HG02884 (cell line): ENCODE data around the gene TBC1D13.

Experiments
- ATAC-seq: cut with Tn5 transposase; IDR thresholded peaks from one replicate; pipeline ENCODE4 v1.9.1; 2021; ENCODE audit warnings: mild to moderate bottlenecking, moderate library complexity; ENCODE audit not compliant: unreplicated experiment

Gene TBC1D13

DNA sequence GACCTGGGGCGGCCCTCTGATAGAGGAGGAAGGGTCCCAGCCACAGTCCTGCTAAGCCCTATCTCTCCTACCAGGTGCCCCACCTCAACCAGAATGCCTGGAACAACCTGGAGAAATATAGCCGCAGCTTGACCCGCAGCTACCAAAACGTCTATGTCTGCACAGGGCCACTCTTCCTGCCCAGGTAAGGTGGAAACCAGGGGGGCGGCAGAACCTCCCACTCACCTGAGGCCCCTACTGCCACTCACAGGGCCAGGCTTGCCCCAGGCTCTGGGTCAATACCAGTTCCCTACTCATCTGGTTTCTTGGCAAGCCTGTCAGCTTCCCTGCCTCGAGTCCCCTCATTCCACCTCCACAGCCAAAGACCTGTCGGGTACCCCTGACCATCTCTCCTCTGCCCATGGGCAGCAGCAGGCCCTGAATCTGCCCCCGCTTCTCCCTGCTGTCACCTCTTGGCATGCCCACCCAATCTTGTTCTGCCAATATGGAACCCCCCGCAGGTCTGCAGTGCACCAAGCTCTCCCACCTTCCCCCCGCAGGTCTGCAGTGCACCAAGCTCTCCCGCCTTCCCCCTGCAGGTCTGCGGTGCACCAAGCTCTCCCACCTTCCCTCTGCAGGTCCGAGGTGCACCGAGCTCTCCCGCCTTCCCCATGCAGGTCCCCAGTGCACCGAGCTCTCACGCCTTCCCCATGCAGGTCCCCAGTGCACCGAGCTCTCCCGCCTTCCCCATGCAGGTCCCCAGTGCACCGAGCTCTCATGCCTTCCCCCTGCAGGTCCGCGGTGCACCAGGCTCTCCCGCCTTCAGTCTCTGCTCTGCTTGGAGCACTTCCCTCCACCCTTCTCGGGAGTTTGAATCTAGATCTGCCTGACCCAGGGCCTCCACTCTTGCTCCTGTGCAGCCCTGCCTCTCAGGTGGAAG is 33.9 kb downstream of the TBC1D13 start:
- no peak for ATAC-seq

DNA sequence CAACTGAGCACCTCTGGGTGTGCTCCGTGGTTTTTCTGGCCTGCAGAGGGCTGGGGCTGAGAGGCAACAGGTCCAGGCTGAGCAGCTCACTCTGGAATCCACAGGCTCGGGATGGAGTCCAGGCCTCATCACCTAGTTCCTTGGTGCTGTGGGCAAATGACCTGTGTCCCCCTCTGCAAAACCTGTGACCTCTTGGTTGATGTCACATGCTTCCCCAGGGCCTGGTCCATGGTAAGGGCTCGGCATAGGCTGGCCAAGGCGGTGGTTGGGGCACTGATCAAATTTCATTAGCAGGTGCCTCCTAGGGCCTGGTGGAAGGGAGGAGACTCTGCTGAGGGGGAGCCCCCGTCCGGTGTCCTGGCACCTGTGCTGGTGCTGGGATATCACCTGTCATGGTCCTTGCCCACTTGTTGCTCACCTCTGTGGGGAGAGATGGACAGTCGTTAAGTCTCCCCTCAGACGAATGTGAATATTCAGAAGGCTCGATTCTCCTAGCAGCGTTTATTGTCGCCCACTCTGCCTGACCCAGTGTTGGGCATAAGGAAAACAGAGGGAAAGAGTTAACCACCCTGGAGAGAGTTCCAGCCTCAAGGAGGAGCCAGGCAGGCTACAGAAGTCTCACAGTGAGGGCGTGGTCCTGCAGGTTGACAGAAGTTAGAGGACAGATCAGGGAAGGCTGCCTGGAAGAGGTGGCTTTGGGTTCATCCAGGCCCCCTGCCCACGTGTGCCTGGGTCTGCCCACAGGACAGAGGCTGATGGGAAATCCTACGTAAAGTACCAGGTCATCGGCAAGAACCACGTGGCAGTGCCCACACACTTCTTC is 34.7 kb downstream of the TBC1D13 start:
- ATAC-seq = no peak

DNA sequence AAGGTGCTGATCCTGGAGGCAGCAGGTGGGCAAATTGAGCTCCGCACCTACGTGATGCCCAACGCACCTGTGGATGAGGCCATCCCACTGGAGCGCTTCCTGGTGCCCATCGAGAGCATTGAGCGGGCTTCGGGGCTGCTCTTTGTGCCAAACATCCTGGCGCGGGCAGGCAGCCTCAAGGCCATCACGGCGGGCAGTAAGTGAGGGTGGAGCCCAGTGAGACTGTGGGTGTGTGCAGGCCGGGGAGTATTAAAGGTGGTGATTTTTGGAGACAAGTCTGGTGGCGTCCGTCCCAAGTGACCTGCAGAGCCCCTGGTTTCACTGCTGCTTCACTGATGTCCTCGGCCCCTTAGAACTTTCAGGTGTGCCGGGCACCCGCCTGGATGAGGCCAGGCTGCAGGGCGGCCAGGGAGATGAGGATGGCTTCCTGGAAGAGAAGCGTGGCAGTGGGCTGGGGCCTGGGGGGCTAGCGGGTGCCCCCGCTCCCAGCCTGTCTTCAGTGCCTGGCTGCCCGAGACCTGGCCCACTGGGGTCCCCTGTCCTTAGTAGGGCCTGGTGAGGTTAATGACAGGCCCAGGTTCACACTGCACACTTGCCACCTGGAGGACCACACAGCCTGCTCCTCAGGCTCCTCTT is 35.5 kb downstream of the TBC1D13 start:
- ATAC-seq = no peak

DNA sequence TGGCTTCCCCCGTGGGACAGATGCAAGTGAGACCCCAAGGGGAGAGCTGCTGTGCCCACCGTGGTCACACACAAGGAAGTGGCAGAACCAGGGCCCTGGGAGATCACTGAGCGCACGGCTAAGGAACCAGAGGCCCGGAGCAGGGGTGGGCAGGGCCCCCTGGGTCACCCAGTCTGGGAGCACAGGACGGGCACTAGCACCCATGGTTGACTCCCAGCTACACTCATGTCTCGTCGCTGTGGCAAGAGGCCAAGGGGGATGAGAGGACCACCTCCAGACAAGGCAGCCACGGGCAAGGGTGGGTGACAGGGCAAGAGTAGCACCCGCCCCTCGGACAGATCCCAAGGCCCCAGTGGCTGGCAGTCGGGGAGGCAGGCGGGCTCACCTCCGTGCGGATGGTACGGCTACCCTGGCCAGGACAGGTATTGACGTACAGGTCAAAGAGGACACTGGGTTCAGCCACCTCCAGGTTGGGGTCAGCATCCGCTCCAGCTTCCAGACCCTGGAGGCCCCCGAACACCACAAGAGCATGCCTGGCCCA is 36.4 kb downstream of the TBC1D13 start:
- no peak for ATAC-seq

DNA sequence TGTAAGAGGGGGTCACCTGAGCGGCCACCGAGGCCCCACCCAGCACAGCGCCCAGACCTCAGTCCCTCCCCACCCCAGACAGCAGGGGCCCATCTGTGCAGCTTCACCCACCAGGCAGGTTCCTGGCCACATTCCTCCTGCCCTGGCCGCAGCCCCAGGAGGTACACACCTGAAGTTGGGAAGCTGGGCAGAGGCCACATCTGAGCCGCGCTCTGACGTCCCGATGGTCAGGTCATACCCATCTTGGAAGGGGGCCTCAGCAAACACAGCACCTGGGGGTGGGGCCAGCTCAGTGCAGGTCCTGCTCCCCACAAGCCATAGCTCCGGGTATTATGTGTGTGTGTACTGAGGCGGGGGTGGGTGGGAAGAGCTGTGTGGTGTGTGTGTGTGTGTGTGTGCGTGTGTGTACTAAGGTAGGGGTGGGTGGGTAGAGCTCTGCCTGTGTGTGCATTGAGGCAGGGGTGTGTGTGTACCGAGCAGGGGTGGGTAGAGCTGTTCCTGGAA is 36.9 kb downstream of the TBC1D13 start:
- no peak for ATAC-seq

DNA sequence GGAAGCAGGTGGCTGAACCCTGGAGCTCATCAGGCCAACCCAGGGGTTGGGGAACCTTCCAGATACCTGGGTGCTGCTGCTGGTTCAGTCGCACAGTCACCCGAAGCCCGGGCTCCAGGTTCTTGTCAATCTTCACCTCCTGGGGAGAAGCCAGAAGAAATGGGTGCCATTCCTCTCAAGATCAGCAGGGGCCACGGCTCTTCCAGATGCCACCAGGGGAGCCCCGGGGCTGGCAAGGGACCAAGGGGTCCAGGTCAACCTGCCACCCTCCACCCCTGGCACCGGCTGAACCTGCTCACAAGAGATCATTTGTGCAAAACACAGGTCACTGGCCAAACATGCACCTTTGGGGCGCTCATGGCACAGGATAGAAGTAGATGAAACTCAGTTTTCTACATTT is 37.9 kb downstream of the TBC1D13 start:
- ATAC-seq = no peak

DNA sequence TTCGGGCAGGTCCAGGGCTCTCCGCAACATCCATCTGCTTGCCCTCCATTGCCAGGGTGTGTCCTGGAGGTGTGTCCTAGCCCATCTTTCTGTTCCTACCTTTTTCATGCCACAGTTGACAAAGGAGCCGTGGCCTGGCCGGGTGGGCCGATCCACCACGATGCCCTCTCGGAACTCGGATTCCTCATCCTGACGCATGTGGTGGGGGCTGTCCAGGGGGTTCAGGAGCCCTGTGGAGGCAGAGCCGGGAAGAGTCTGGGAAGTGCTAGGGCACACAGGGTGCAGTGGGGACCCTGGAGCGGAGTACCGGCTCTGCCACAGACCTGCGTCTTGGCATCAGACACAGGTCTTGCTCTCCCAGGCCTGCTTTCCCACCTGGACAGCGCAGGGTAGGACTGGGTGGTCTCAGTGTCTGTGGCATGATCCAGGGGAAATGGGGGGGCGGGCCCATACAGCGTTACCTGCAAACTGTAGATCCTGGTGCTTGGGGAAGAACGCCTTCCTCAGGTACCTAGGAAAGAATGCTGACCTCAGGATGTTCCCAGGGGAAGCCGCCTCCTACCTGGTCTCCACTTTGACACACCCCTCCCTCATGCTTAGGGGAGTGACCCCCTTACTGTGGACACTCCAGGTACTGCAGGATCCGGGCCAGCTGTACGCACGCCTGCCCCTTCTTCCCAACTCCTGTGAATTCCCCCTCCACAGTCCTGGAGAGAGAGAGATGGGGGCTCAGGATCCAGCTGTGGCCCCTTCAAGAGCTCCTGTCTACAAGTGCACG is 39.1 kb downstream of the TBC1D13 start:
- ATAC-seq = no peak

DNA sequence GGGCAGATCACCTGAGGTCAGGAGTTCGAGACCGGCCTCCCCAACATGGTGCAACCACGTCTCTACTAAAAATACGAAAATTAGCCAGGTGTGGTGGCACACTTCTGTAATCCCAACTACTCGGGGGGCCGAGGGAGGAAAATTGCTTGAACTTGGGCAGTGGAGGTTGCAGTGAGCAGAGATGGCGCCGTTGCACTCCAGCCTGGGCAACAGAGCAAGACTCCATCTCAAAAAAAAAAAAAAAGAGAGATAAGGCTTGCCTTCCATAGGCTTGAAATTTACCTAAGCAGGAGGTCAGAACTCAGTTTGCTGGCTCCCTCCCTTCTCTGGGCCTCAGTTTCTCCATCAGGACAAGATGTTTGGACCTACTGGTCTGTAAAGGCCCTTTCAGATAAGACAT is 41.2 kb downstream of the TBC1D13 start:
- ATAC-seq = no peak

DNA sequence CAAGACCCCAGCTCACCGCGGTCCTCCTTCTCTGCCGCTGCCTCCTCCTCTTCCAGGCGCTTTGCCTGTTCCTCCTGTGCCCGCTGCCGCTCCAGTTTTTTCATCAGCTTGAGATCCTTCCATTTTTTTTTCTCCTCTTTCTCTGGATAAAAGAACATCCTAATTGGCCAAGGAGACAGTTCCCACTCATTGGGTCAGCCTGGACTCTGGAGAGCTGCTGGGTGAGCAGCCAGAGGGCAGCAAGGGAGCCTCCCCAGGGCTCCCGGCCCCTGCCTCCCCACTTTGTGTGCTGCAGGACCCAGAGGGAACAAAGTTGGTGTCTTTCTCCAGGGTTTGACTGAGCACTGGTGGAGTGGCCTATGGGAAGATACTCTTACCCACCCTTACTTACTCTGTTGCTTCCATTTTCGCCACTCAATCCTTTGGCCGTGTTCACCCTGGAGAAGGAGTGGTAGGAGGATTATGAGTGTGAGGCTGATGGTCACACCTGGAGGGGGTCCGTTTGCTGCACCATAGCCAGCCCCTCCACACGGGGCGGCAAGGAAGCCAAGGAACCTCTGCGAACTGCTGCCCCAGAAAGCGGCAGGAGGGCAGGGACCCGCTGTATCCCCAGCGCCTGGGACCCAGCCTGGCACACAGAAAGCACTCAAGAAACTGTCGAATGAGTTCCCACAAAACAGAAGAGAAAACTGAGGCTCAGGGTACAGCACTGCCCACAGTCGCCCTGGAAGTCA is 41.8 kb downstream of the TBC1D13 start:
- ATAC-seq = no peak

DNA sequence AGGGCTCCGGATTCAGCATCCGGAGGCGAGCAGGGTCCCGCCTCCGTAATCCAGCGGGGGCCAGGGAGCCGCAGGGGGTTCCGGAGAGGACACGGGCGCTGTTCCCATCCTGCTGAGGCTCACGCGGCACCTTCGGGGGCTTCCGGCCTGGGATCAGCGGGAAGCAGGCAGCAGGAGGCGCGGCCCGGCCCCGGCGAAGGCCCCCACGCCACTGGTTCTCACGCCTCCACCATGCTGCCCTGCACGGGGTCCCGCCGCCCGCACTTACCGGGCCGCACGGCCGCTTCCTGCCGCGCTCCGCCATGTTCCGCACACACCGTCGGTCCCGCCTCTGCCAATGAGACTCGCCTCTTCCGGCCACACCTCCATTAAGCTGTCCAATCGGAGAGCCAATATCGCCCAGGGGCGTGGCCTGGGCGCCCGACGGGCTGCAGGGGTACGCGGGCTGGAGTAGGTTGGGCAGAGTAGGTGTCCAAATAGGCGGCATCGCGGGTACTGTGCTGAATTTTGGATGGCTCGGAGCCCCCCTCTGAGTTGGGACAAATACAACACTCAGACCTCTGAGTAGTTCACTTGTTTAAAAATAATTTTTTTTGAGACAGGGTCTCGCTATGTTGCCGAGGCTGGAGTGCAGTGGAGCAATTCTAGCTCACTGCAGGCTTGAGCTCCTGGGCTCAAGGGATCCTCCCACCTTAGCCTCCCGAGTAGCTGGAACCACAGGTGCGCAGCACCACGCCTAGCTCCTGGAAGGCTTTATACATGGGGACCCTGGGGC is 42.6 kb downstream of the TBC1D13 start, which contains the start of gene SPOUT1:
Gene SPOUT1 (minus strand): TSS at position 318 of the 775 bp plus-strand sequence. CDS start 14 bp downstream, at position 304.
- ATAC-seq = peak; percentile 93

DNA sequence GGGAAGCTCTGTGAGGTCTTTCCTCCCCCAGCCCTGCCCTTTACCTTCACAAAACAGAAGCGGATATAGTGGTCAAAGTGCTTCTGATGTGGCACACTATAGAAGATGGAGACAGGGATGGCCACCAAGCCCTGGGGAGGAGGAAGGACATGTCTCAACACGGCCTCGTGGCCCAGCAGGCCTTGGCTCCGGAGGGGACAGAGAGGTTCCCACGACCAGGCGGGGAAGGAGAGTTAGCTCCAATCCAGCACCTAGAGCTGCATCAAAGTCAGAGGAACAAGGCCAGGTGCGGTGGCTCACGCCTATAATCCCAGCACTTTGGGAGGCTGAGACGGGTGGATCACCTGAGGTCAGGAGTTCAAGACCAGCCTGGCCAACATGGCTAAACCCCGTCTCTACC is 46.6 kb downstream of the TBC1D13 start:
- ATAC-seq = no peak

DNA sequence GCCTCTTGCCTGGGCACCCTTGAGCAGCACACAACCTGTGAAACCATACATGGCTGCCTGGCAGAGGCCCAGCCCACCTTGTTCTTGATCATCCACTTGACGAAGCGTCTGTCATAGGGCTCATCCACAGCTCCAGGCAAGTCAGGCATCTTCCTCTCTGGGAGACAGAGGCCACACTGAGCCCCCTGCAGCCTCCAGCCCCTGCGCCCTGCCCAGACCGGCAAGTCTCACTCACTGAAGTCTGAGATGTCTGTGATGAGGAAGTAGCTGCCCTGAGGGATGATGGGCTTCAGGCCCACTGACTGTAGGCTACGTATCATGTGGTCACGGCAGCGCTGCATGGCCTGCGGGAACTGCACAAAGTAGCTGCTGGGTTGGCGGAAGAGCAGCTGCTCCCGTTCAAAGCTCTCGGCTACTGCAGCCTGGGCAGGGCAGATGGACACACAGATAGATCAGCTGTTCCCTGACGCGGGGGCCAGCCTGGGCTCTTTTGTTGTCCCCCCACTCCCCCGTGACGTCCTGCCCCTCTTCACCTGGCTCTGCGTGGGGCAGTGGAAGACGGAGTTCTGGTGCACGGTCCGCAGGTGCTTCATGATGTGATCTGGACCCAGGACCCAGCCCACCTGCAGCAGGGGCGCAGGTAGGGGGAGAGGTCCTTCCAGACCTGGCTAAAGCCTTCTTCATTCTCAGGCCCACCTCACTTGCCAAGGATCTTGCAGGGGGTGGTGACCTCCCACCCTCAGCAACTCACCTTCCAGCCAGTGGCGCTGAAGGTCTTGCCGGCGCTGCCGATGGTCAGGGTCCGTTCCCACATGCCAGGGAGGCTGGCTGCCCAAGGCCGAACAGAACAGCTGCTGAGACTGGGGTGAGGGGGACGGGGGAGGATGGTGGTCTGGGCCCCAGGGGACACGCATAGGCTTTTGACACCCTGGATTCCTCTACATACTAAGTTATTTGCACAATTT is 48.5 kb downstream of the TBC1D13 start:
- no peak for ATAC-seq

DNA sequence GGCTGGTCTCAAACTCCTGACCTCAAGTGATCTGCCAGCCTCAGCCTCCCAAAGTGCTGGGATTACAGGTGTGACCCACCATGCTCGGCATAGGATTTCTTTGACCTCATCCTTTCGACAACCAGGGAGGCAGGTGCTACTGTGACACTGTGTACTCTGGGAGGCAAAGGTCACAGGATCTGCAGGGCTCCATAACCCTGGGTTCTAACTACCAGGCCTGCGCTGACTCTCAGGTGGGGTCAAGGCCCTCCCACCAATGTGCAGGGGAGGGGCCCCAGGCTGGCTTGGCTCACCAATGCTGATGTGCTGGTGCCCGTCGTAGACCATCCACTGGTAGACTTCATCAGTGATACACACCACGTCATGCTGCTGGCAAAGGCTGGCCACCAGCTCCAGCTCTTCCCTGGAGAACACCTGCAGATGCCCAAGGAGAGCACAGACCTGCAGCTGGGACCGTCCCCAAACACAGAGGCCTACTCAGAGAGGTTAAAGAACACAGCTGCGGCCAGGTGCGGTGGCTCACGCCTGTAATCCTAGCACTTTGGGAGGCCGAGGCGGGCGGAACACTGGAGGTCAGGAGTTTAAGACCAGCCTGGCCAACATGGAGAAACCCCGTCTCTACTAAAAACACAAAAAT is 49.6 kb downstream of the TBC1D13 start:
- ATAC-seq = no peak

DNA sequence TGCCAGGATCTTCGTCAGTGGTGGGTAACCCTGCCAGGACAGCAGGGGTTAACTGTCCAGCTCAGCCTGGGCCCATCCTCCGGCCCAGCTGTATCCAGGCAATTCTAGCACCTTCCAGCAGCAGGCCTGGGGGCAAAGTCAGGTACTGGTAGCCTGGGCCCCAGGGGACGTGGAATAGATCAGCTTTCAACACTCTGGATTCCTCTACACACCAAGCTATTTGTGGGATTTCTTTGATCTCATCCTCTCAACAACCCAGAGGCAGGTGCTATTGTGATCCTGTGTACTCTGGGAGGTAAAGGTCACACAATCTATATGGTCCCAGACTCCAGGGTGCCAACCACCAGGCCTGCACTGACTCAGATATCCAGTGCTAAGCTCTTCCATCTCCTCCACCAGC is 51.3 kb downstream of the TBC1D13 start:
- no peak for ATAC-seq

DNA sequence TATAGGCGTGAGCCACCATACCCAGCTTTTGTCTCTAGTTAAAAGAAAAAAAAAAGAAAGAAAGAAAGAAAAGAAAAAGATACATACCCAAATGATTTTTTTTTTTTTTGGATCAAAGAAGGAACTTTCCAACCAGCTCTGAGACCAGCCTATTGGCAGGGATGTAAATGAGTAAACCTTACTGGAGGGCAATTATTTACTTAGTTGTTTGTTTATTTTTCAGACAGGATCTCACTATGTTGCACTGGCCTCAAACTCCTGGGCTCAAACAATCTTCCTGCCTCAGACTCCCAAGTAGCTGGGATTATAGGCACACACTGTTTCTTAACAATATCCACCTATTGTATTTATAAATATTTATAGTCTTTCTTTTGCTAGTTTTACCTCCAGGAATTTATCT is 53.5 kb downstream of the TBC1D13 start:
- ATAC-seq = no peak

DNA sequence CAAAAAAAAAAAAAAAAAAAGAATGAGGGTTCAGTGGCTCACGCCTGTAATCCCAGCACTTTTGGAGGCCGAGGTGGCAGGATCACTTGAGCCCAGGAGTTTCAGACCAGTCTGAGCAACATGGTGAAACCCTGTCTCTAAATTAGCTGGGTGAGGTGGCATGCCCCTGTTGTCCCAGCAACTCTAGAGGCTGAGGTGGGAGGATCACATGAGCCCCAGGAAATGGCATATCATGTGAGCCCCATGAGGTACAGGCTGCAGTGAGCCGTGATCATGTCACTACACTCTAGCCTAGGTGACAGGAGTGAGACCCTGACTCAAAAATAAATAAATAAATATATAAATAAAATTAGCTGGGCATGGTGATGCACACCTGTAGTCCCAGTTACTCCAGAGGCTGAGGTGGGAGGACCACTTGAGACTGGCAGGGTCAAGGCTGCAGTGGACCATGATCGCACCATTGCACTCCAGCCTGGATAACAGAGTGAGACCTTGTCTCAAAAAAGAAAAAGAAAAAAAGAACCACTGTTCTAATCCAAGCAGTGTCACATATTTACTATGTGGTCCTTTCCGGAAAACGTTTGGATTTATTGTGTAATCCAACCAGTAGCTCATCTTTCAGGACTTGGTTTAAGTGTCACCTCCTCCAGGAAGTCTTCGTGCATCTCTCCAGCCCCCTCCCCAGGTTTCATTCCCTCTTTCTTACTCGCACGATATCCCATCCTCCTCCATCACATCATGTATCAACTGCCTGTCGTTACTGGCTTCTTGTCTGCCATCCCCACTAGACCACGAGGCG is 54.8 kb downstream of the TBC1D13 start:
- ATAC-seq = no peak
